Brain pericyte (primary cell): Measurements from ENCODE around the gene ZFP64.
A peak's percentile ranks its signal among the peaks of the same experiment; 100 is the strongest.
"Not testable (repeated sequence)": the region's sequence is repeated elsewhere in the genome, so short reads cannot be mapped to it uniquely, and the experiment has no call there.

Experiments
- DNase-seq: peaks from one replicate; pipeline ENCODE4 v3.0.0-alpha.2; 2012; ENCODE audit warnings: low read depth, low spot score

ZFP64 gene

DNA sequence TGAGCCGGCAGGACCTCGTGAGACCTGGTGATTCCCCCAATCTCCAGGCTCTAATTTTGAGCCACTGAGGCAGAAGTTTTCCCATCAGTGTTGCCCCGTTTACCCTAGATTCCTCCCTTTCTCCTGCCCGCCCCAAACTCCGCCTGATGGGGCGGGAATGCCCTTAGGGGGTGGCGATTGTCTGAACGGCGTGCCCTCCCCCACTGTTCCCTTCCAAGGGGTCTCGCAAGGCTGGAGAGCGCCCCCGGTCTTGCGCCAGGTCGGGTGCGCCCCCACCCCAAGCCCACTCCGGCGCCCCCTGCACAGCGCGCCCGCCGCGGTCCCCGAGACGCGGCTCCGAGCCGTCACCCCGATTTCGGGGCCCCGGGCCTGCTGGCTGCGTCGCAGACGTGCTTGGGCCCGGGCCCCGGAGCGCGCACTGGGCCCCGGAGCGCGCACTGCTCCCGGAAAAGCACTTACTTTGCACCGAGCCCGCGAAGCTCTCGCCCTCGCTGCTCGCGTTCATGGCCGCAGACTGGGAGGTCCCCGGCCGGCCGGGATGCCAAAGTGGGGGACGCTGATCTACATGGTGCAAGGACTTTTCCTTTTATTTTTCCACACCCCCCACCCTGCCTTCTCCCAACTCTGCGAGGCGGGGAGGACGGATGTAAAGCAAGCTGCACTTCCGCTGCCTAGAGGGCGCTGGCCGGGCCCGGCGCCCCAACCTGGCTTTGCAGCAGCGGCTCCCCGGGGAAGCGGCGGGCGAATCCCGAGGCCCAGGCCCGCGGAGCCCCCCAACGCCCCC, at the start of gene ZFP64:
TSS of gene ZFP64 (minus strand) at position 648 of the 784 bp plus-strand sequence. CDS start at position 505, 143 bp downstream.
- peak; percentile 18 for DNase-seq

DNA sequence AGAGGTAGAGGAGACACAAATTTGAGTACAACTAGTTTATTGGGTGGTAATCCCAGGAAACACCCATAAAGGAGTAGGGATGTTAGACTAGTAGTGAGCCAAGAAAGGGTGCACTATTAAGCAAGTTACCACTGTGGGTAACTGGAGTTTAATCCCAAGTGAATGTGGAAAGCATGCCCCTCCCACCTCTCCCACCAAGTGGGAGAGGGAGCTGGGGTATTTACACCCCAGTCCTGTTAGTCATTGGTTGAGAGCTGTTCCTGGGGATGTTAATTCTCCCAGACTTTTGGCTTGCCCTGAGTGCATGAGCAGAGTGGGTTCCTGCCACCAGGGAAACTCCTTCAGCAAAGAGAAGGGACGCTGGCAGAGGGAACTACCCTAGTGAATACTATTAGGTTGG, 49.2 kb upstream of the ZFP64 start:
- DNase-seq = no peak

DNA sequence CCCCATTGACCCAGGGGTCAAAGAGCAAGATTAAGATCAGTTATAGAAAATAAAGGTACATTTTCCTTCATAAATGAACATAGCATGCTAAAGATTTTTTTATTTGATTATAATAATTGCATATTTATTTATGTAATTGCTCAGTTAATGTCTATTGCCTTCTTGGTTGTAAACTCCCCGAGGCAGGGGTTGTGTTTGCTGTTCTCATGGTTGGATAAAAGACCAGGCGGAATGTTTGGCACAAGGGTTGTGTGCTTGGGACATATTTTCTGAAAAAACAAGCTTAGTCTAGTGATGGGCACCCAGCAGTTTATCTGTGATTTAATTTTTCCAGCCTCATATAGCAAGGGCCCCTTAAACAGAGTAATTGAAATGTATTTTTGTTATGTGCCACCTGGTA, 47.5 kb upstream of the ZFP64 start:
- DNase-seq = no peak

DNA sequence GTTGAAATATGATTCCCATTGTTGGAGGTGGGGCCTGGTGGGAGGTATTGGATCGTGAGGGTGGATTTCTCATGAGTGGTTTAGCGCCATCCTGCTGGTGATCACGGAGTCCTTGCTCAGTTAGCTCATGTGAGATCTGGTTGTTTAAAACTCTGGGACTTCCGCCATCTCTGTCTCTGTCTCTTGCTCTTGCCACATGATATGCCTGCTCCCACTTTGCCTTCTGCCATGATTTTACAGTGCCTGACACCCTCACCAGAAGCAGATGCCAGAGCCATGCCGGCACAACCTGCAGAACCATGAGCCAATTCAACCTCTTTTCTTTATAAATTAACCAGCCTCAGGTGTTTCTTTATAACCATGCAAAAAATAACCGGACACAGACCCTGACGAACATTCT, 44.7 kb upstream of the ZFP64 start:
- DNase-seq = no peak

DNA sequence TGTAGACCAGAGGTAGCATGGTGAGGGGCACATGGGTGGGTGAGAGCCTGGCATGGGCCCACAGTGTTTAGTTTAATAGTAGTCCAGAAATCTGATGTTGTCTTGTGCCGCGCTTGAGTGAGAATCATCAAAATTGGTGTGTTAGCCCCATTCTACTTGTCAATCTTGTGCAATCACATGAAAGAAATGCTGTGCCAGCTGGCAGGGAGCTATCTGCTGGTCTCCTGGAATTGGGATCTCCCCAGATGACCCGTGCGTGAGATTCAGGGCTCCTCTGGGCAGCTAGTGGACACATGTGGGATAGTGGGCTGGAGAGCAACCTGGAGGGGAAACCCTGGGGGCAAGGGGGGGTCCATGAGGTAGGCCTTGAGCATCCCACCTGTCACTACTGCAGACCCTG, 43.5 kb upstream of the ZFP64 start:
- DNase-seq = no peak

DNA sequence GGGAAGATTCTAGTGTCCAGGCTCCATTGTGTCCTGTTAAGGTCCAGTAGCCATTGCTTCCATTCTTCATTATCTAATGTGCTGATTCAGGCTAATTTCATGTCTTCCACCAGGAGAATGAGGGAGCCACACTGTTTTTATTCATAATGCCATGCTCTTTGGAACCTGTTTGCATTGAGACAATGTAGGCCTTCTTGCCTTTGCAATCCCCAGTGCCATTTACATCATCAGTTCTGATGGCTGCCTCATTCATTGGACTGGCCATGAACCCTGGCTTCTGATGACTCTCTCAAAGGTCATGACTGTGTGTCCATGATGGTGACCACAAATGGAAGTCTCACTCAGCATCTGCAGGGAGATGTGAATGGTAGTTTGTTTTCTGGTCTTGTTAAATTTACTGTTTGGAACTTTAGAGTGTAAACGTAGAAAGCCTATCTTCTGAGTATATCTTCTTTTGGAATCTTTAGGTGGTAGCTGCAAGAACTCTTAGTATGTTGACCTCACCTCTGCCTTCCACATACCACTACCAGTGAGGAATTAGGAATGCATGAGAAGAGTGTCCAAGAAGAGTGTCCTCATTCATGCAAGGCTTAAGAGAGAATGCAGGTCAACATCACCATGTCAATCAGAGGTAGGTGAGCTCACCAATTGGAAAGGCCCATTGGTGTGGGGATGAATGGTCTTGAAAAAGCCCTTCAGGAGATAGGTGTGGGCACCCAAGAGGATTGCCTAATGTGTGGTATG, 42.9 kb upstream of the ZFP64 start:
- DNase-seq = no peak

DNA sequence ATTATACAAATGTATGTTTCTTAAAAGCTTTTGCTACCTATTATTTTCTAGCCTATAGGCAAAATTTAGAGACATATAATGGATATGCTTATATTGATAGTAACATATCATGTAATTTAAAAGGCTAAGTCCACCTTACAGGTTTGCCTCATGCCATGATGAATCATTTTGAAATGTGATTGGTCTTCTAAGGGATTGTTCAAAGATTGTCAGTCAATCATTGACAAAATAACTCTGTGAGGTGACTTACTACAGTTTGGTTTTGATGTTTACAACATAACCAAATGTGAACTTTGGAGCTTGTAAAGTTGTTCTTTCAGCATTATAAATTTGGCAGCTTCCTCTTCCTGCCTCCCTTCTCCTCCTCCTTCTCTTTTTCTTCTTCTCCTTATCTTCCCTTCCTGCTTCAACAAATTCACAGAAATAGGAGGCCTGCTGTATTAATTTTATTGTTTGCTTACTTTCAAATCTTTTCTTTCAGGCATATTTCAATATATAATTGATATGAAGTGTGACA, 39.7 kb upstream of the ZFP64 start:
- no peak for DNase-seq

DNA sequence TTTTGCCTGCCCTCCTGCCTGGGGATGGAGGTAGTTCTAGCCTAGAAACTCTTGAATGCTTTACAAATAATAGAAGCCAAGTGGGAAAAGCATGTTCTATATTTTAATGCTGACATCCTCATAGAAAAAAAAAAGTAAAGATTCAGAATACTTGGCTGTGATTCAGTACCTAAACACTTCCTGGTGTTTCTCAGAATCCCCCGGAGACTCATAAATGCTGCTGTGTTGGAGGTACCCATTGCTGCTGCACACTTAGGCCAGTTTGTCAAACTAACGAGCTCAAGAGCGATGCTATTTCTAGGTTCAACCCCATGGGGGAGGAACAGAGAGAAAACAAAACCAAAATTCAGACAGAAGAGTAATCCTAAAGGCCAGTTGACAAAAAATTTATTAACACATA, 38.8 kb upstream of the ZFP64 start:
- no peak for DNase-seq

DNA sequence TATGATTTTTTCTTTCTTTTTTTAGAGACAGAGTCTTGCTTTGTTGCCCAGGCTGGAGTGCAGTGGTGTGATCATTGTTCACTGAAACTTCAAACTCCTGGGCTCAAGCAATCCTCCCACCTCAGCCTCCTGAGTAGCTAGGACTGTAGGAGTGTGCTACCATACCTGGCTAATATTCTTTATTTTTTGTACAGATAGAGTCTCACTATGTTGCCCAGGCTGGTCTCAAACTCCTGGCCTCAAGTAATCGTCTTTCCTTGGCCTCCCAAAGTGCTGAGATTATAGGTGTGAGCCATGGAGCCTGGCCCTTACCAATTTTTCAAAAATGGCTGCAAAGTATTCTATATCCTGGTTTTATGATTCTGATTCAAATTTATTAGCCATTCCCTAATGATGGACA, 37.8 kb upstream of the ZFP64 start:
- DNase-seq = not testable (repeated sequence)

DNA sequence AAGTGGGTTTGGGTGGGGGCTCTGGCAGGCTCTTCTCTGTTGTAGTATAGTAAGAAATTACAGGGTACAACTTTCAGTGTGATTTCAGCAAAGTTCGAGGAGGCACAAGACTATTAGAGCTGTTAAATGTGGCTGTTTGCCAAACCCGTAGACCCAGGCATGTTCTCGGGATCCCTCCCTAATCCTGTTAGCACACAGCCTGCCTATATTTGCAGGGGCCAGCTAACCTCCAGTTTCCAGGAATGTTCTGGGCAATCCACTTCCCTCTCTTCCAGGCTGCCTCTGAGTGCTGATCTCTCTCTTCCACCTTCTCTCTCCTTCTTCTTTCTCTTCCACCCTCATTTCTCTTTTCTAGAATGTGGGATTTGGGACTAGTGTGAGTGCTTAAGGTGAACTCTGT, 34.8 kb upstream of the ZFP64 start:
- no peak for DNase-seq

DNA sequence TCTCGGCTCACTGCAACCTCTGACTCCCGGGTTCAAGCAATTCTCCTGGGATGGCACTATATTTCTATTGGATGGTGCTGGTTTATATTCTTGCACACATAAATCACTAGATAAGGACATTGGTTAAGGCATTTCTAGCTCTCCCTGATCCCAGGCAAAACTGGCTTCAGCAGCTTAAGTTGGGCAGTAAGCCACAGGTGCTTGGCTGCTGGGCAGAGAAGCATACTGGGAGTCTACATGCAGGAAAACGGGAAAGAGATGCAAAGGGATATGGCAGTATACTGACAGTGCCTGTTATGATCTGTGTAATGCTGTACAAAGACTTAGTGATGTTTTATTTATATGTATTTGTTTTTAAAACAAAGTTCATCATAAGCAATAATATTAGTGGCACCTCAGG, 33.3 kb upstream of the ZFP64 start:
- no peak for DNase-seq

DNA sequence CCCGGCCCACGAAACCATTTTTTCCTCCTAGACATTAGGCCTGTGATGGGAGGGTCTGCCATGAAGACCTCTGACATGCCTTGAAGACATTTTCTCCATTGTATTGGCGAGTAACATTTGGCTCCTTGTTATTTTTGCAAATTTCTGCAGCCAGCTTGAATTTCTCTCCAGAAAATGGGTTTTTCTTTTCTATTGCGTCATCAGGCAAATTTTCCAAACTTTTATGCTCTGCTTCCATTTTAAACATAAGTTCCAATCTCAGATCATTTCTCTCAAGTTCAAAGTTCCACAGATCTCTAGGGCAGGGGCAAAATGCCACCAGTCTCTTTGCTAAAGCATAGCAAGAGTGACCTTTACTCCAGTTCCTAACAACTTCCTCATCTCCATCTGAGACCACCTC, 29.8 kb upstream of the ZFP64 start:
- DNase-seq = not testable (repeated sequence)

DNA sequence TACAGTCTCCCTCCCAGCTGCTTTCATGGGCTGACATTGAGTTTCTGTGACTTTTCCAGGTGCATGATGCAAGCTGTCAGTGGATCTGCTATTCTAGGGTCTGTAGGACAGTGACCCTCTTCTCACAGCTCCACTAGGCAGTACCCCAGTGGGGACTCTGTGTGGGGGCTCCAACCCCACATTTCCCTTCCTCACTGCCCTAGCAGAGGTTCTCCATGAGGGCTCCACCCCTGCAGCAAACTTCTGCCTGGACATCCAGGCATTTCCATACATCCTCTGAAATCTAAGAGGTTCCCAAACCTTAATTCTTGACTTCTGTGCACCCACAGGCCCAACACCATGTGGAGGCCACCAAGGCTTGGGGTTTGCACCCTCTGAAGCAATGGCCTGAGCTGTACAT, 29.3 kb upstream of the ZFP64 start:
- not testable (repeated sequence) for DNase-seq

DNA sequence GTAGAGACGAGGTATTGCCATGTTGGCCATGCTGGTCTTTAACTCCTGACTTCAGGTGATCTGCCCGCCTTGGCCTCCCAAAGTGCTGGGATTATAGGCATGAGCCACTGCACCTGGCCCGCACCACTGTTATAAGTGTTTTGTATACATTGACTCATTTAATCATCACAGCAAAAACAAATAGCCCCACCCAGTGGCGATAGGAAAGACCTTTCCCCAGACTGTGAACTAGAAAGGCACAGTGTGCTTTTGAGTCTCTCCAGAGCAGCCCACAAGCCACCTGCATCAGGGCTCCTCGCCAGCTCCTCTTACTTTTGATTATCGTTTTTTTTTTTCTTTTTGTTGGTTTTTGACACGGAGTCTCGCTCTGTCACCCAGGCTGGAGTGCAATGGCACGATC, 27.9 kb upstream of the ZFP64 start:
- DNase-seq = no peak

DNA sequence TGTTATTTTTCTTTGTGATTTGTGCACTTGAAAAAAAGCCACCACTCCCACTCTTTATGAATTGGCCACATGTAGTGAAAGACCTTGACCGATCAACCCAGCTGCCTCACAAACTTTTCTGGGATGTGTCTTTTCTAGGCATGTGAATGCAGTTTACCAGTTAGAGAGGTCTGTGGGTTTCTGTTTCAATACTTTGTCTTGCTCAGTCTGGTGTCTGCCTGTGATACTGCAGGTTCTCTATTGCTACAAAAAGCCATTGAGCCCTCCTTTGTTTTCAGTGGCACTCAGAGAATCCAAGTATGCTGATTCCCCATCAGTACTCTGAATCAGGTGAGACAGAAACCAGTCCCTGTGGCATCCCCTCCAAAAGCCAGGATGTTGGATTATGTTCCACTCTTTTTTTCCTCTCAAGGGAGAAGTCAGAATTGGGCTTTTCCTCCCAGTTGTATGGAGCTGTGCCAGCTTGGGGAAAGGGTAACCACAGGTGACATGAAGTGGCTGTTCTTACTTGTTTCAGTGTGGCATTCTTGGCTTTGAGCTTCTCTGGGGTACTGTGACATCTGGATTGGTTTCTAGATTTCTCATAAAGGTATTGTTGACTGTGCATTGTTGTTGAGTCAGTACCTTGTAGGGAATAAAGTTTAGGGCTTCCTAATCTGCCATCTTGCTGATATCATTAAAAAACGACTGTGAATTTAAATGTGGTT, 26.3 kb upstream of the ZFP64 start:
- no peak for DNase-seq

DNA sequence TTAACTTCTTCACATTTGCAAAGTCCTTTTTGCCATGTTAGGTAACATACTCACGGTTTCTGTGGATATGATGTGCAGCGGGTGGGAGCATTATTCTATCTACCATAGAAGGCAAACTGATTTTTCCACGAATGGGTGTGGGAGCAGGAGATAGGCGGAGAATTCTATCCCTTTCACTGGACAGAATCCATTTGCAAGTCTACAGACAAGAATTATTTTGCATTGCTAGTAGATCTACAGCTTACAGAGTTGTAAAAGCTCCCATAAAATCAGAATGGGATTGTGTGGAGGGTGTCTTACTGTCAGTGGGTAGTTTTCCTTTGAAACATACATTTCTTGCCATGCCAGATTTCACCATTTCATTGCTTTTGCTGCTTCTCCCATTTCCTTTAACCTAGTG, 22.4 kb upstream of the ZFP64 start:
- DNase-seq = no peak

DNA sequence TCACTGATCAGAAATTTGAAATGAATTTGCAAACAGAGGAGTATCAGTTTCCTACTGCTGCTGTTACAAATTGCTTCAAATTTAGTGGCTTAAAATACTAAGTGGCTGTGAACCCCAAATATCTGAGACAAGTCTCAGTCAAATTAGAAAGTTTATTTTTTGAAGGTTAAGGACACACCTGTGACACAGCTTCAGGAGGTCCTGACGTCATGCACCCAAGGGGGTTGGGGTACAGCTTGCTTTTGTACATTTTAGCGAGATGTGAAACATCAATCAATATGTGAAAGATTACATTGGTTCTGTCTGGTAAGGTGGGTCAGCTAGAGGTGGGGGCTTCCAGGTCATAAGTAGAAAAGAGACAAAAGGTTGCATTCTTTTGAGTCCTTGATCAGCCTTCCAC, 21.4 kb upstream of the ZFP64 start:
- DNase-seq = no peak

DNA sequence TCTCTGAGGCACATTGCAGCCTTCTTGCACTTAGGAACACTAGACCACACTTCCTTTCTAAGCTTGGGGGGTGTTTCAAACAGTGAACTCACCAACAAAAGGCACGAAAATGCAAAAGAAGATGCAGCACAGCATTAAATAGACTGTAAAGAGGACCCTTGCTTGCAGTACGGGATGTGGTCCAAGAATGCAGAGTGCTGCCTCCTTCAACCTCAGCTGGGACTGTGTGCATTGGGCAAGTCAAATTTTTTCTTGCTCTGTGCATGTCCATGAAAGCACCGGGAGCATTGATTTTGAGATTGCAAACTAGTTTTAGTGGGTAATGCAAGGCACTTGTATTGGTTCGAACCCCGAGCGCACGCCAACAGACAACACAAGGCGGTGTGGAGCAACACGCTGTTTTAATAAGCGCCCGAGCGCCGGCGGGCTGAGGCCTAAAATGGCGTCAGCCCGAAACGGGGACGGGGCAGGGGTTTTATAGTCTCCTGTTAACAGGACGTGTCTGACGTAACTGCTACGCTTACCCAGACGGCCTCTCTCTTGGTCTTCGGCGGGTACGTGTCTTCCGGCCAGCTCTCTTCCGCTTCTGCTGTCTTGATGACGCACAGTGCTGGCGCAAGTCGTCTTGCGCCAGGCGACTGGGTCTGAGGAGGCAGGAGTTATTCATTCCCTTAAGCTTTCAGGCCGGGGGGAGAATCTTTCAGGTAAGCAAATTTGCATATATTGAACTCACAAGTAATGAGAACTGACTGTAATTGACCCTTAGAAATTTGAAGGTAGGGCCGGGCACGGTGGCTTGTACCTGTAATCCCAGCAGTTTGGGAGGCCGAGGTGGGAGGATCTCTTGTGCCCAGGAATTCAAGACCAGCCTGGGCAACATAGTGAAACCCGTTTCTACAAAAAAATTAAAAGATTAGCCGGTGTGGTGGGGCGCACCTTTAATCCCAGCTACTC, 18.7 kb upstream of the ZFP64 start:
- DNase-seq = no peak

DNA sequence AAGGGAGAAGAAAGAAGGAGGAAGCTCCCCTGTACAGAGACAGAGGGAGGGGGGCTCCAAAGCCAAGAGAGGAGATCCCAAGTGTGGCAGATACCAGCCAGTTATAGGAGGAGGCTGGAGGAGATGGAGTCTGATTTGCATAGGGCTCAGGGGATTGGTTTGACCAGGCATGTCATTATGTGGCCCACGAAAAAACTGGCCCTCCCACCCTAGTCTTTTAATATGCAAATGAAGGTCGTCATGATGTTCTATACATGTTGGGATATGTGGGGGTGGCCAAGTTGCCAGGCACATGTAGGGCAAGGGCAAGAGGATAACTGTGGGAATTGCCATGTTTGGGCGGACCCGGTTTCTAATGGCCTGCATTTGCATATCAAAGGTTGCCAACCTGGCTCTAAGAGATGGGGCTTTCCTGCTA, 17.6 kb upstream of the ZFP64 start:
- no peak for DNase-seq

DNA sequence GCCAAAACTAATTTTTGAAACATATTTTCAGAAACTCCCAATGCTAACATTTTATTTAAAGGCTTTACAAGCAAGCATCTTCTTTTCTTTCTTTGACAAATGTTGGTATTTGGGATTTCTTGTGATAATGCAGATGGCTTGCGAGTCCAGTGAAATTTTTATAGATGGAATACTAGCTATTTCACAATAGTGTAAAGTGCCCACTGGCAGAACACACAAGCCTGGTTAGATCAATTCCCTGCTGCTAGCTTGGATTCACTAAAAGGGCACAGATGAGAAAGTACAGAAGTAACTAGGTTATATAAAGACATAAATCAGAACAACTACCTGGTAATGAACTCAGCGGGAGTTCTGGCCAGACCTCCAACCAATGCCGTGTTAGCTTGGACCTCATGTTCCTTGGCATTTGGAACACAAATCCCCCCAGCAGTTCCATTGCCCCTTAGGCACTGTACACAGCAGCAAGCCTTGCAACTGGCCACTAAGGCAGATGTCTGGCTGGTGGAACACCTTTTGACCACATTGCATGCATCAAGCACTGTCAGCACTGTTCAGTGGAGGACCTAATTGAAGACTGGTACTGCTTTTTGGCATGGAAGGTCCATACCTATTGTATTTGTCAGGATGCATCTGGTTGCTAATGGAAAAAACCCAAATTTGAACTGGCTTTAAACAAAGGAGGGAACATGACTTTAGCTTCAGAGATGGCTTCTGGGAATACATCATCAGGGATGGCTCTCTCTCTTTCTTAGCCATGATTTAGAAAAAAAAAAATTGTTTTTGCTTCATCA, 15.6 kb upstream of the ZFP64 start:
- no peak for DNase-seq
